ENCODE data around the gene RAB5IF. TPM values are rescaled to one million over a fixed set of nuclear protein-coding genes. Genes with fewer than 3 reads are reported as not detected.

RAB5IF gene
- total and polyA plus RNA-seq, 9 donors, result 29.6 to 61.0 (median 40.9) TPM

DNA sequence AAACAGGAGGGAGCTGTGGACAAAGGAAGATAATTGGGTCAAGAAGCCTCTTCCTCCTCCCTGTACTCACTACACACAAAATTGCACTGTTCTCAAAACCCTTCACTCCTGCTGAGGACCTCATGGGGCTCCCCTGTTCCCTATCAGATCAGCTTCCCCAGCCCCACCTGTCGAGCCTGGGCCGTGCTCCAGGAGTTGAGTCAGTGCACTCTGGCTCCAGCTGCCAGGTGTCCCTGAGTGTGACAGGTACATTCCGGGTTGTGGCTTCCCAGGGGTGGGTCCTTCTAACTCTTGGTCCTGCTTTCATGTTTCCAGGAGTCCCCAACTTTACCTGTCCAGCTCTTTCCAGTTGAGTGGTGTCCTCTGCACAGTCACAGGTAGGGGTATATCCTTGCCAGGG lies 8.4 kb downstream of the RAB5IF start:
- Histone ChIP-seq H3K4me1 (ENCODE audit: insufficient read depth) (no peaks in the 10 kb centered on the region), H3K36me3 (no peaks in the 10 kb centered on the region), H3K9me3 (no peaks in the 10 kb centered on the region), H3K27me3 (no peaks in the 10 kb centered on the region), H3K27ac (no peak overlapping the region), H3K4me3 (no peak overlapping the region)
- no peak for TF ChIP-seq POLR2A (IDR thresholded peaks at IDR 0.05)
- TF ChIP-seq, protein P1, sequence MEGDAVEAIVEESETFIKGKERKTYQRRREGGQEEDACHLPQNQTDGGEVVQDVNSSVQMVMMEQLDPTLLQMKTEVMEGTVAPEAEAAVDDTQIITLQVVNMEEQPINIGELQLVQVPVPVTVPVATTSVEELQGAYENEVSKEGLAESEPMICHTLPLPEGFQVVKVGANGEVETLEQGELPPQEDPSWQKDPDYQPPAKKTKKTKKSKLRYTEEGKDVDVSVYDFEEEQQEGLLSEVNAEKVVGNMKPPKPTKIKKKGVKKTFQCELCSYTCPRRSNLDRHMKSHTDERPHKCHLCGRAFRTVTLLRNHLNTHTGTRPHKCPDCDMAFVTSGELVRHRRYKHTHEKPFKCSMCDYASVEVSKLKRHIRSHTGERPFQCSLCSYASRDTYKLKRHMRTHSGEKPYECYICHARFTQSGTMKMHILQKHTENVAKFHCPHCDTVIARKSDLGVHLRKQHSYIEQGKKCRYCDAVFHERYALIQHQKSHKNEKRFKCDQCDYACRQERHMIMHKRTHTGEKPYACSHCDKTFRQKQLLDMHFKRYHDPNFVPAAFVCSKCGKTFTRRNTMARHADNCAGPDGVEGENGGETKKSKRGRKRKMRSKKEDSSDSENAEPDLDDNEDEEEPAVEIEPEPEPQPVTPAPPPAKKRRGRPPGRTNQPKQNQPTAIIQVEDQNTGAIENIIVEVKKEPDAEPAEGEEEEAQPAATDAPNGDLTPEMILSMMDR (IDR thresholded peaks at IDR 0.05), result no peak
- no peak for TF ChIP-seq EP300 (IDR thresholded peaks at IDR 0.05)
- no peak for DNase-seq
- intact Hi-C loops (cut with DNase I), result loop anchor here in 2 of 4 donors (5.0 to 10.0 kb wide), 4 partner anchors 128 to 271 kb away; a partner anchor contains a TSS
- WGBS, 3 donors, result 49 to 75% (median 54%) methylated on average over 3 of the region's 3 CpGs

DNA sequence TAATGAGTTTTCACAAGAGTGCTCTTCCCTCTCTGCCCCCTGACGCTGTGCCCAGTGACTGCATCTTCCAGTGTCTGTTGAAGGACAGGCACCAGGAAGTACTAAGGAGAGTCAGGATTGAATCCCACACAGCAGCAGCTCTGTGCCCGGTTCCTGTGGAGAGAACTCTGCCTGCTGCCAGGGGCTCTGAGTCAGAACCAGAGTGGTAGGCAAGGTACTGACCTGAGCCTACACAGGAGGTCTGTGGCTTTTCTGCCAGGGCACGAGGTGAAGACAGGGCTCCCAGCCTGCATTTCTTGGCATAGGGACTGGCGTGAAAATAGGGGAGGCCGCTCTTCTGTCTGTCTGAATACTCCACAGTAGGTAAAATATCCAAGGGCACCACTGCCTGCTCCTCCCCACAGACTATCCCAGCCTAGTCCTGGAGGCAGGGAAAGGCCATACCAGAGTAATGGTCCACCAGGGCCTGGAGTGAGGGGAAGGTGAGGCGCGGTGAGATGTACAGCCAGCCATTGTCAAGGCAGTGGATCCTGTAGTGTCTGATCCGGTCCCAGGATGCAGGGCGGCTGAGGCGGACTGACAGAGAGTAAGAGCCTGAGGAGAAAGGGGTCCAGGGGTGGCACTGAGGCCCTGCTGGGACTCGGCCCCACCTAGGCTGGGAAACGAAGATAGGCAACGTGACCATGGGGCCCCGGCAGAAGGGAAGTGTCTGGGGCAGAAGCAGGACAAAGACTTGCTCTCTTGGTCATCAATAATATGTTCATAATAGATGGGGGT lies 9.4 kb downstream of the RAB5IF start:
- no peaks in the 10 kb centered on the region for H3K27me3 ChIP-seq
- intact Hi-C loops (cut with DNase I), result loop anchor here in 2 of 4 donors (5.0 to 10.0 kb wide), 4 partner anchors 127 to 270 kb away; a partner anchor contains a TSS
- TF ChIP-seq POLR2A (IDR thresholded peaks at IDR 0.05) (no peak), EP300 (IDR thresholded peaks at IDR 0.05) (no peak)
- TF ChIP-seq, protein P1 (IDR thresholded peaks at IDR 0.05), result no peak
- 81 to 84% (median 83%) methylated on average over 14 of the region's 14 CpGs for WGBS, 3 donors
- no peak for DNase-seq
- no peaks in the 10 kb centered on the region for H3K4me1 ChIP-seq (ENCODE audit: insufficient read depth)
- no peaks in the 10 kb centered on the region for H3K9me3 ChIP-seq
- no peak overlapping the region for H3K4me3 ChIP-seq
- H3K36me3 ChIP-seq, result no peaks in the 10 kb centered on the region
- H3K27ac ChIP-seq, result no peak overlapping the region

DNA sequence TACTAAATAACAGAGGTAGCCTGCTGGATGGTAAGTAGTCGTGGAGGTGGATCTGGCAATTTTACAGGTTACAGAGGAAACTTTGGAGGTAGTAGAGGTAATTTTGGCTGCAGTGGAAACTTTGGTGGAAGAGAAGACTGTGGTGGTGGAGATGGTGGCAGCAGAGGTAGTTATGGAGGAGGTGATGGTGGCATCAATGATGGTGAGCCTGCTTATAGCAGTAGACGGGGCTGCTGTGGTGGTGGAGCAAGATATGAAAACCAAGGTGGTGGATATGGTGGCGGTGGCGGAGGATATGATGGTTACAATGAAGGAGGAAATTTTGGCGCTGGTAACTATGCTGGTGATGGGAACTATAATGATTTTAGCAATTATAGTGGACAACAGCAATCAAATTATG lies 15.3 kb downstream of the RAB5IF start:
- Histone ChIP-seq H3K4me1 (ENCODE audit: insufficient read depth) (no peaks in the 10 kb centered on the region), H3K27me3 (no peaks in the 10 kb centered on the region), H3K9me3 (no peaks in the 10 kb centered on the region), H3K27ac (no peak overlapping the region), H3K4me3 (no peak overlapping the region), H3K36me3 (no peaks in the 10 kb centered on the region)
- no peak for TF ChIP-seq POLR2A (IDR thresholded peaks at IDR 0.05)
- TF ChIP-seq EP300 (IDR thresholded peaks at IDR 0.05), result no peak
- TF ChIP-seq, protein P1 (IDR thresholded peaks at IDR 0.05), result no peak
- DNase-seq, result no peak
- 90 to 95% (median 94%) methylated on average over 5 of the region's 5 CpGs for WGBS, 3 donors
- intact Hi-C loops (cut with DNase I), result no loop called here

DNA sequence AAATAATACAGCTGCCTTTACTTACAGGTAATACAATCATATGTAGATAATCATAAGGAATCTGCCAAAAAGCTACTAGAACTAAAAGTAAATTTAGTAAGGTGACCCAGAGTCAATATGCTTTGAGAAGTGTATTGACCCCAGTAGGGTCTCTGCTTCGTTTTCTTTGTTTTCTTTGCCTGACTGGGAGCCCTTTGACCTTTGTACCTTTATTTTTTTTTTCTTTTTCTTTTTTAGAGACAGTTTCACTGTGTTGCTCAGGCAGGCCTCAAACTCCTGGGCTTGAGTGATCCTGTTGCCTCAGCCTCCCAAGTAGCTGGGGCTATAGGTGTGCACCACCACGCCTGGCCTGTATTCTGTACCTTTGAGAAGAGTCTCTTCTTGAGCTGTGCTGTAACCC lies 17.9 kb downstream of the RAB5IF start:
- Histone ChIP-seq H3K27me3 (no peaks in the 10 kb centered on the region), H3K27ac (no peak overlapping the region), H3K4me3 (no peak overlapping the region), H3K36me3 (no peaks in the 10 kb centered on the region), H3K9me3 (no peaks in the 10 kb centered on the region), H3K4me1 (ENCODE audit: insufficient read depth) (no peaks in the 10 kb centered on the region)
- intact Hi-C loops (cut with DNase I), result no loop called here
- 88 to 92% (median 90%) methylated on average over 2 of the region's 2 CpGs for WGBS, 3 donors
- DNase-seq, result no peak
- TF ChIP-seq EP300 (IDR thresholded peaks at IDR 0.05) (no peak), POLR2A (IDR thresholded peaks at IDR 0.05) (no peak)
- TF ChIP-seq, protein P1 (IDR thresholded peaks at IDR 0.05), result no peak
